Embryonic facial prominence (tissue), 1 donor: ENCODE data around the gene C16orf87.

Source experiments
- DNase-seq: peaks from one replicate; pipeline ENCODE4 v3.0.0-alpha.2; 2016; ENCODE audit errors: extremely low spot score

C16orf87 gene

DNA sequence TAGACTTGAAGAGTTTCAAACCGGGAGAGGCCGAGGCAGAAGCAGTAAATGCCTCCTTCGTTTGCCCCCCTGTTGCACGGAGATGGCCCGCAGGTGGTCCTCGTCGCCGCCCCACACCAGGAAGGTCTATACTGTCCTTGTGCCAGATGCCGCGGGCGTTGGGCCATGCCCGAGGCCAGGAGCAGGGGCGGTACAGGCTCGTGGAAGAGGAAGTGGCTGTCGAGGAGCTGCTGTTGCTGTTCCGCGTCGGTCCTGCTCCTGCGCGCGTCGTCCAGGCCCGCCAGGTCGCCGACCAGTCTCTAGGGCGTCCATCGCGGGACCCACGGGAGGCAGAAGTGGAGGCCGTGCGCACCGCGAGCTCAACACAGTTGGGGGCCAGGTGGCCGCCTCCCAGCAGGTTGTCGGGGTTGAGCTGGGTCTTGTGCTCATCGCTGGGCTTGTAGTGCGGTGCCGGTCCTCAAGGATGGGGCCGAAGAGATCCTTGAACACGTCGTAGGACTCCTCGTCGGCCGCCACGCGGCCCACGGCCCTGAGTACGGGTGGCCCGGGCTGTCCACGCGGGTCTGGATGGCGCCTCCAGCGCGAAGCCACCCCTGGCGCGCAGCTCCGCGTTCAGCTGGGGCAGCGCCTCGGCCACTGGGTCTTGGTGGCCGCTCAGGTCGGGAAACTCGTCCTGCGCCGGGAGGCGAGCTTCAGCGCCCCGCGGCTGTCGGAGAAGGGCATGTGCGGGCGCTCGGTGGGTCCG lies 13.1 kb upstream of the C16orf87 start:
- no peak for DNase-seq

DNA sequence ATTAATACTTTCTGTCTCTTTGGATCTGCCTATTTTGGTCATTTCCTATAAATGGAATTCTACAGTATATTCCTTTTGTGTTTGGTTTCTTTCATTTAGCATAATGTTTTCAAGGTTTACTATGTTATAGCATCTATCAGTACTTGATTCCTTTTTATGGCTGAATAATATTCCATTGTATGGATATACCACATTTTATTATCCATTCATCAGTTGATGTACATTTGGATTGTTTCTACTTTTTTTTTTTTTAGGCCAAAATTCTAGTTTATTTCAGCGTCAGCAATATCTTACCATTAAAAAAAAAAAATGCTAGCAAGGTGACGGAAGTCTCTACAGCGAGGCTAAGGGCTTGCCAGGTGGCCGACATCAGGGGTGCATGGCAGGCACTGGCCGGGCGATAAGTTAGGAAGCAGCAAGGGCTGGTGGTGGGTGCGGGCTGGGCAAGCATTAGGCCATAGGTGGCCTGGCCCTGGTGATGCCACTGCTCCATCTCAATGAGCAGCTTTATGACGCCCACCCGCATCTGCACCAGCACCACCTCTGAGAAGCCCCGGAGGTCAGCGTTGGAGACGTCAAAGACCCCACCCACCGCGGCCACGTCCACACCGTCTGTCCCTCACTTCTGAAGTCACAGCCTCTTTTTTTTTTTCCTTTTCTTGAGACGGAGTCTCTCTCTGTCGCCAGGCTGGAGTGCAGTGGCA lies 11.4 kb upstream of the C16orf87 start:
- DNase-seq: no peak

DNA sequence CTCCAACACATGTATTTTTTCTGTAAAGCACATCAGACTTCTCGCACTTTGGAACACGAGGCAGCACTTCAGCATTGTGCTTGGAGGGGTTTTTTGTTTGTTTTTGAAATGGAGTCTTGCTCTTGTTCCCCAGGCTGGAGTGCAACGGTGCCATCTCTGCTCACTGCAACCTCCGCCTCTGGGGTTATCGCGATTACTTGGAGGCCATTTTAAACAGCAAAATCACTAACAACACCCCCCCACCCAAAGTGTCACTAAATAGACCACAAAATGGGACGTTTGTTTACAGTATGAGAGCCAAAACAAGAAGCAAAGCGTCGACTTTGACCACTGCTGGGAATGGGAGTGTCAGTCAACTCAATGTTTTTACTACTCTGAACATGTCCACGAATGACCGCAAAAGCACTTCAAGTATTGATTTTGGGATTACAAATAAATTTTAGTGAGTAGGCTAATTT lies 9.0 kb upstream of the C16orf87 start:
- DNase-seq: no peak

GRCh38 chr16:46836534-46837530 lies 5.9 kb upstream of the C16orf87 start:
- no peak for DNase-seq

DNA sequence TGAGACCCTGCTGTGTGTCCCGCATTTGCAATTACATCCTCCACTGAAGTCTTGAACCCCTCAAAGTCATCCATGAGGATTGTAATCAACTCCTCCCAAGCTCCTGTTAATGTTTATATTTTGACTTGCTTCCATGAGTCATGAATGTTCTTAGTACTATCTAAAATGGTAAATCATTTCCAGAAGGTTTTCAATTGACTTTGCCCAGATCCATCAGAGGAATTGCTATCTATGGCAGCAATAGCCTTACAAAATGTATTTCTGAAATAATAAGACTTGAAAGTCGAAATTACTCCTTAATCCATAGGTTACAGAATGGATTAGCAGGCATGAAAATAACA lies 2.5 kb upstream of the C16orf87 start:
- no peak for DNase-seq

DNA sequence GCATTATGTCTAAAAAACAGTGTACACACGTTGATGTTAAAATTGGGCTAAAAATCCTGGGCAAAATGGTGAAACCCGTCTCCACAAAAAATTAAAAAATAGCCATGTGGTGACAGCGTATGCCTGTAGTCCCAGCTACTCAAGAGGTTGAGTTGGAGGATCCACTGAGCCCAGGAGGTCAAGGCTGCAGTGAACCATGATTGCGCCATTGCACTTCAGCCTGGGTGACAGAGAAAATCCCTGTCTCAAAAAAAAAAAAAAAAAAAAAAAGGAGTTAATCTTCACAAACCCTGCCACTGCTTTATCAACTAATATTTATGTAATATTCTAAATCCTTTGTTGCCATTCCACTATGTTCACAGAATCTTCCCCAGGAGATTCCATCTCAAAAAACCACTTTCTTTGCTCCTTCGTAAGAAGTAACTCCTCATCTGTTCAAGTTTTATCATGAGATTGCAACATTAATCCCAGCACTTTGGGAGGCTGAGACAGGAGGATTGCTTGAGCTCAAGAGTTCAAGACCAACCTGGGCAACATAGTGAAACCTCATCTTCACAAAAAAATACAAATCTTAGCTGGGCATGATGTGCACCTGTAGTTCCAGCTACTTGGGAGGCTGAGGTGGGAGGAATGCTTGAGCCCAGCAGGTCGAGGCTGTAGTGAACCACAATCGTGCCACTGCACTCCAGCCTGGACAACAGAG lies 1.9 kb upstream of the C16orf87 start:
- DNase-seq: no peak

GRCh38 chr16:46830417-46830901 lies 521 bp downstream of the C16orf87 start:
- no peak for DNase-seq

- DNase-seq: no peak
Observed at GRCh38 chr16:46828943-46829342, 2.0 kb downstream of the C16orf87 start.

GRCh38 chr16:46828292-46828691 lies 2.7 kb downstream of the C16orf87 start:
- no peak for DNase-seq

GRCh38 chr16:46826631-46827030 lies 4.3 kb downstream of the C16orf87 start:
- DNase-seq: no peak

GRCh38 chr16:46822270-46822669 lies 8.7 kb downstream of the C16orf87 start:
- DNase-seq: no peak

DNA sequence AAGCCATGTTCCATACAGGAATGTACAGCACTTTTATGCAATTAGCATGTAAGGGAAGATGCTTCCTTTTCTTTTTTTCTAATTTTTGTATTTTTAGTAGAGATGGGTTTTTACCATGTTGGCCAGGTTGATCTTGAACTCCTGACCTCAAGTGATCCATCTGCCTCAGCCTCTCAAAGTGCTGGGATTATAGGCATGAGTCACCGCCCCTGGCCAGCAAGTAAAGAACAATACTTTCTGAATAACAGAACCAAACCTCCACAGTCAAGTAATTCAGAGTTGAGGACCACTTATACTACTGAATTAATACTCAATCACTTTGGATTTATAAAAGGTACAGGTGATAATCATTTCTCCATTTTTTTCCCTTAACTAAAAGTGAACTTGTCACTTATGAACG lies 13.0 kb downstream of the C16orf87 start:
- DNase-seq: no peak

DNA sequence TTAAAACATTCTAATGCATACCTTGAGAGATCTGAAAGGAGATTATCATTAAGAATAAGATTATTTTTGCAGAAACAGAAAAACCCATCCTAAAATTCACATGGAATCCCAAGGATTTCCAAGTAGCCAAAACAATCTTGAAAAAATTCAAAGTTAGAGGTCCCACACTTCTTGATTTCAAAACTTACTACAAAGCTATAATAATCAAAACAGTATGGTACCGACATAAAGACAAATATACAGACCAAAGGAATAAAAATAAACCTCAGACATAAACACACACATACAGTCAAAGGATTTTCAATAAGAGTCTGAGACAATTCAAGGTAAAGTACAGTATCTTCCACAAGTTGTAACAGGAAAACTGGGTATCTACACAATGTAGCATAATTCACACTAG lies 16.2 kb downstream of the C16orf87 start:
- DNase-seq: no peak

- no peak for DNase-seq
Observed at GRCh38 chr16:46813611-46814010, 17.4 kb downstream of the C16orf87 start.

- DNase-seq: no peak
Observed at GRCh38 chr16:46812781-46813540, 18.0 kb downstream of the C16orf87 start.

- no peak for DNase-seq
Observed at GRCh38 chr16:46811682-46812081, 19.3 kb downstream of the C16orf87 start.

GRCh38 chr16:46808997-46809396 lies 22.0 kb downstream of the C16orf87 start:
- no peak for DNase-seq

DNA sequence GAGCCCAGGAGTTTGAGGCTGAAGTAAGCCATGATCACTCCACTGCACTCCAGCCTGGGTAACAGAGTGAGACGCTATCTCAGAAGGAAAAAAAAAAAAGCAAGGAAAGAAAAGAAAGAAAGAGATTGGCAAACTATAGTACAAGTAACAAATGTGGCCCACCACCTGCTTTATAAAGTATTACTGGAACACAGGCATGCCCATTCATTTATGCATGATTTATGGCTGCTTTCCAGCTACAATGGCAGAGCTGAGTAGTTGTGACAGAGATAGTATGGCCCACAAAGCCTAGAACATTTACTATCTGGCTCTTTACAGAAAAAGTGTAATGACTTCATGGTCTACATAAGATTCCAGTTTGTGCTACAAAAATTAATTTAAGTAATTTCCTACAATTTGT lies 23.6 kb downstream of the C16orf87 start:
- DNase-seq: no peak

DNA sequence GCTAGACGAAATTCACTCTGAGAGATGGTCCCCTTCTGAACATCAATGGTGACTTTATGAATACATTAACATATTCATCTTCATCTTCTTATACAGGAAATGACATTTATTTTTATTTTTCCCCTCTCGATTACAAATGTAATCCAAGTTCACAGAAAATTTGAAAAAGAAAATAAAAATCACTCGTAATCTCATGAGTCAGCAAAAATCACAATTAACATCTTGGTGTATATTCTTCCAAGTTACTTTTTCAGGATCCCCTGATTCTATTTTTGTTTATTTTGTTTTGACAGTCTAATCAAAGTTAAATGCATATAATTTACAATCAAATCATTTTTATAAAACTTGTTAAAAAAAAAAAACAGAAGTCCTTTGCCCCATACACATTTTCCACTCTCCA lies 27.6 kb downstream of the C16orf87 start:
- DNase-seq: no peak

GRCh38 chr16:46801428-46802049 lies 29.4 kb downstream of the C16orf87 start:
- DNase-seq: no peak
